NCI-H345 treated with DMSO at 0.1 percent for 48 hours (cell line): ENCODE measurements around the gene CREM.
"Not testable (repeated sequence)": the region's sequence is repeated elsewhere in the genome, so short reads cannot be mapped to it uniquely, and the experiment has no call there.

Experiments used
- DNase-seq: peaks from one replicate; lab custom pipeline; 2025; ENCODE audit not compliant: unreplicated experiment; lab: John Stamatoyannopoulos, UW

CREM gene

DNA sequence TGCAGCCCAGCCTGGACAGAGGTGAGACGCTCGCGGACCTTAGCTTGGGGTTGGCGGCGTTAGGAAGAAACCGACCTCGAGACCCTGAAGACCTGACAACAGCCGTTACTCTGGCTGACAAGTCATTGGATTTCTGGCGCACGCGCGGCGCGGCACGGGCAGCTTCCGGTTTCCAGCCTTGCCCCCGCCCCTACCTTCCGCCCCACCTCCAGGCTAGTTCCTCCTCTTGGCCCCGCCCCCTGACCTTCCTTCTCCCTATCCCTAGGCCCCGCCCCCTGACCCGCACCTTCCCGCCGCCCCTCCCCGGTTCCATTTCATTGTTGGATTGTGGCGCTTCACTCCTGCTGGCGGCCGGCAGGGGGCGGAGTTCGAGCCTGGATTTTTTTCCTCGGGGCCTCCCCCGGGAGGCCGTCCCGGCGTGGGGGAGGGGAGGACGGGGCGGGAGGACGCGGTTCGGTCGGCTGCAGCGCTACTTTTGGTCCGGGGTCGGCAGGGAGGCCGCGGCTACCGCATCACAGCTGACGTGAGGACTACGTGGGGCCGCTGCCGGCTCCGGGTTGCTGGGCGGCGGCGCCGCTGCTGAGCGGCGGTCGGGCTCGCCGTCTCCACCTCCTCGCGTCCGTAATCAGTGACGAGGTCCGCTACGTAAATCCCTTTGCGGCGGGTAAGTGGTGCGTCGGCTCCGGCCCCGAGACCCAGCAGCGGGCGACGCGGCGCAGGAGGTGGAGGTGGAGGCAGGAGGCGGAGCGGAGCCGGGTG, at the start of gene CREM:
TSS of gene CREM (plus strand) at position 317 of the 759 bp plus-strand sequence. CDS start 10,990 bp downstream, outside the sequence.
- peak; percentile 80 for DNase-seq

GRCh38 chr10:35079265-35079664, 47.4 kb upstream of the CREM start:
- DNase-seq: no peak

- no peak for DNase-seq
Observed at GRCh38 chr10:35079763-35080162, 46.9 kb upstream of the CREM start.

DNA sequence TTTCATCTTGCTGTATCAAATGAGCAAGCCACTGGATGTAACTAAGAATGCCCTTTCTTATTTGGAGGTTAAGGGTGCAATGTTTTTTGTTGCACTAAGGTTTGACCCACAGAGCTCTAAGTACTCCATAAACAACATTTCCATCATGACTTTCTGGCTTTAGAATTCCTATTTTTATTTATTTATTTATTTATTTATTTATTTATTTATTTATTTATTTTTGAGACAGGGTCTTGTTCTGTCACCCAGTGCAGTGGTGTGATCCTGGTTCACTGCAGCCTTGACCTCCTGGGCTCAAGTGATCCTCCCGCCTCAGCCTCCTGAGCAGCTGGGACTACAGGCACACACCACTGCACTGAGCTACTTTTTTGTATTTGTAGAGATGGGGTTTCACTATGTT, 46.4 kb upstream of the CREM start:
- not testable (repeated sequence) for DNase-seq

- no peak for DNase-seq
Observed at GRCh38 chr10:35083242-35083641, 43.4 kb upstream of the CREM start.

DNA sequence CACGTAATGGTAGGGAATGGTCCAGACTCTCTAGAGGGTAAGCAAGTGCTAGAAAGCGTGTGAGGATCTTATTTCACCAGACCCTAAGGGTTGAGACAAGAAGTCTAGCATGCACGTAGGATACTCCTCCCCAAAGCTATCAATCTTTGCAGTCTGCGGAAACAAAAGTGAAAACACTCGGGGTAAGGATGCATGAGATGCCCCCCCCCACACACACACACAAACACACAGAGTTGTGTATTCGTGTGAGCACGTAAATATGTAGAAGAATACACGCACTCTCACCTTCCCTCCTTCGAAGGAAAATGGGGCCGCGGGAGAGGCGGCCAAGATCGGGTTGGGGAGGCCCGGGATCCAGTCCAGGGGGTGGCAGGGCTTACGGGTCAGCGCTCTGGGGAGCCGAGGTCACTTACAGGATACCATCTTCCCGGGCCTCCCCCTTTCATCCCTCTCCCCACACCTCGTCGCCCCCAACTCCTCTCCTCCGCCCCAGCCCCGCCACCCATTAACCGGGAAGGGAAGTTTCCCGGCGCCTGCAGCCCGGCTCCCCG, 37.0 kb upstream of the CREM start:
- DNase-seq: no peak

- DNase-seq: peak; percentile 75
Observed at GRCh38 chr10:35090162-35090954, 36.3 kb upstream of the CREM start, which contains the start of gene CUL2. Gene CUL2 (minus strand): TSS chr10:35090341. CDS start chr10:35071317, 19,024 bp downstream.

GRCh38 chr10:35091994-35092790, 34.5 kb upstream of the CREM start:
- DNase-seq: no peak

- DNase-seq: no peak
Observed at GRCh38 chr10:35092851-35093250, 33.8 kb upstream of the CREM start.

GRCh38 chr10:35096312-35096711, 30.3 kb upstream of the CREM start:
- DNase-seq: no peak

- no peak for DNase-seq
Observed at GRCh38 chr10:35097510-35097909, 29.1 kb upstream of the CREM start.

DNA sequence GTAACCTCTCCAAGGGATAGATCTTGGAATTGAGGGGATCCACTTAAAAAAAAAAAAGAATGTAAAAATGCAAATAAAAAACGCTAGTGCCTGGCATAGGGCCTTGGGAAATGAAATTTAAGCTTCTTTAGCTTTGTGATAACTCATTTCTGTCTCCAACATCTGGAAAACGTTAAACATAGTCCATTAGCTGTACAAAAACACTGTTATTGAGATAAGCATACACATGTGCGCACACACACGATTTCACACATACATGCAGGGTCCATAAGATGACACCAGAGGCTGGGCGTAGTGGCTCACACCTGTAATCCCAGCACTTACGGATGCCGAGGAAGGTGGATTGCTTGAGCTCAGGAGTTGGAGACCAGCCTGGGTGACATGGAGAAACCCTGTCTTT, 22.8 kb upstream of the CREM start:
- DNase-seq: no peak

- no peak for DNase-seq
Observed at GRCh38 chr10:35112571-35112970, 14.1 kb upstream of the CREM start.

- DNase-seq: no peak
Observed at GRCh38 chr10:35119378-35119777, 7.3 kb upstream of the CREM start.

GRCh38 chr10:35124540-35124939, 2.1 kb upstream of the CREM start:
- no peak for DNase-seq

GRCh38 chr10:35126062-35126529, 550 bp upstream of the CREM start:
- no peak for DNase-seq

DNA sequence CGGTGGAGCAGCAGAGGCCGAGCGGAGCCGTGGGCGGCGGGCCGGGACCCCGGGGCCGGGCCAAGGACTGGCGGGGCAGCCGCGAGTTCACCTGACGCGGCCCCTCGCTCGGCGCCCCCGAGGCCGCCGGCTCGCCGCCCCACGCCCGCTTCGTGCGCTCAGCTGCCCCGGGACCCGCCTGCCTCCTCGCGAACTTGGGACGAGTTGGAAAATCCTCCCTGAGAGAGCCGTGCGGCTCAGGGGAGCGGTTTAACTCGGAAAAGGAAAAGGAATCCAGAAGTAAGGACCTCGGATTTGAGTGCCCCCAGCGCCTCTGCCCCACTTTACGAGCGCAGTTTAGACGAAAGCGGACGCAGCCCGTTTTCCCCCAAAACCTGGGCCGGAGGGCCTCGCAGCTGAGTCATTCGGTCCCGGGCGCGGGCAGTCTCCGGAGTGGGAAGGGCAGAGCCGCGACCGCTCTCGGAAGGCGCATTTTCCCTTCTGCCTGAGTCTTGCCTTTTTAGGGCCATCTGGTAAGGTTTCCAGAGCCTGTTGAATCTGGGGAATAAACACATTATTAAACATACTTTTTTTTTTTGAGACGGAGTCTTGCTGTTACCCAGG, 744 bp downstream of the CREM start:
- no peak for DNase-seq

DNA sequence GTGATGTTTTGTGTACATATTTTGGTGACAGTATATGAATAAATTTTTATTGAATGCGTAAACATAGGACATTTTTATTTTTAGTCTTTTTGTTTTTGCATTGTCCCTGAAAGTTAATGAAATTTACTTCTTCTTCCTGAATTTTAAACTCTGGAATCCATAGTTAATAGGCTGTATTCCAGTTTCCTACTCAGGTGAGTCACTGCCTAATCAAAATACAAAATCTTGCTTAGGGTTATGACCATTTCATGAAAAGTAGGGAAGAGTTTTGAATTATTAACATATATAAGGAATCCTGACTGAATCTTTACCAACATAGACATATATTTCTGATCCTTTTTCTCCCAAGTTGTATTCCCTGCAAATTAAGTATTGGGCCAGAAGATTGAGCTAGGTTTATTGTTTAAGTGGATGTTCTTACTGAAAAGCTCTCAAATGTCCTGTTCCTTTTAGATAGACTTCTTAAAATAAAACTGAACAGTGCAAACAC, 2.6 kb downstream of the CREM start:
- DNase-seq: no peak

DNA sequence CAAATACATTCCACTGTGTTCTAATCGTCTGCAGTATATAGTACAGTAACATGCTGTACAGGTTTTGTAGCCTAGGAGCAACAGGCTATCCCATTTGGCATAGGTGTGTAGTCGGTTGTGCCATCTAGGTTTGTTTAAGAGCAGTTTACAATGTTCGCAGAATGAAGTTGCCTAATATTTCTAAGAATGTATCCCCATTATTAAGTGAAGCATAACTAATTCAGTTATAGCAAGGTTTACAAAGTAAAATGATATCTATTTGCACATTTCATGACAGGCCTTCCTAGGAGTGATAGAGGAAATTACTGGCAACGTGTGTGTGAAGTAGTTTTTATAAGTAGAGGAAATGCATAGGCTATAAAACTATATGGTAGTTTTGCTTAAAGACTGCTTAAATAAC, 4.0 kb downstream of the CREM start:
- no peak for DNase-seq

DNA sequence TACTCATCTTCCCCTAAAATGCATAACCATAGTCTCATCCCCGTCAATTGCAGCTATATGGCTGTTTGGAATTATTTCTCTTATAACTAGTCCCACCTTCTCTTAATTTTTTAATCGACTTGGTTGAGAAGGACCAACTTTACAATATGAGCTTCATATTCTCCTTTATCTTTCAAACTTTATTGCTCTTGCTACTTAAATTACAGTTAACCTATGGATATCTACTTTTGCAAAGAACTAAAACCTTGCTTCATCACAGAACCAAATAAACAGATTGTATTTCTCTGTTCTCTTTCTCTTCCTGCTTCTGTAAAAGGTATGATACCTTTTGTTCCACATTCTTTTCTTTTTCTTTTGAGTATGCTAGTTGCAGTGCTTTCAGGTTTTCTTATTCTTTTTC, 6.1 kb downstream of the CREM start:
- DNase-seq: no peak
